Activated naive CD8-positive, alpha-beta T cell treated with anti-CD3 and anti-CD28 coated beads, Interleukin-2, amount 50 U/mL, for 24 hours (primary cell): Measurements from ENCODE around the gene MCM9.
"Not testable (repeated sequence)": the region's sequence is repeated elsewhere in the genome, so short reads cannot be mapped to it uniquely, and the experiment has no call there.

ENCODE experiments used
- ATAC-seq: fragments of 150-1000 bp; cut with Tn5 transposase; one replicate; pipeline ENCODE4 v1.10.0; 2021
- DNase-seq: peaks from one replicate; pipeline ENCODE4 v3.0.0; 2021
- H3K27ac Mint-ChIP-seq: one replicate; pipeline ENCODE4 v1.8.0; 2021; ENCODE audit warnings: mild to moderate bottlenecking, mixed read lengths
- H3K27me3 Mint-ChIP-seq: one replicate; pipeline ENCODE4 v1.8.0; 2021; ENCODE audit warnings: mixed read lengths
- H3K36me3 Mint-ChIP-seq: one replicate; pipeline ENCODE4 v1.8.0; 2021; ENCODE audit warnings: low read depth, mixed read lengths
- H3K4me1 Mint-ChIP-seq: one replicate; pipeline ENCODE4 v1.8.0; 2021; ENCODE audit warnings: mixed read lengths
- H3K4me3 Mint-ChIP-seq: one replicate; pipeline ENCODE4 v1.8.0; 2021; ENCODE audit warnings: mild to moderate bottlenecking, moderate library complexity, mixed read lengths
- H3K9me3 Mint-ChIP-seq: one replicate; pipeline ENCODE4 v1.8.0; 2021; ENCODE audit warnings: mixed read lengths

MCM9 gene

GRCh38 chr6:118799826-118800225 is 135.1 kb downstream of the MCM9 start:
- H3K4me1 Mint-ChIP-seq = peaks cover 28% of the 10 kb centered on the region
- H3K36me3 Mint-ChIP-seq = peaks cover 11% of the 10 kb centered on the region
- no peak overlapping the region for H3K27ac Mint-ChIP-seq

DNA sequence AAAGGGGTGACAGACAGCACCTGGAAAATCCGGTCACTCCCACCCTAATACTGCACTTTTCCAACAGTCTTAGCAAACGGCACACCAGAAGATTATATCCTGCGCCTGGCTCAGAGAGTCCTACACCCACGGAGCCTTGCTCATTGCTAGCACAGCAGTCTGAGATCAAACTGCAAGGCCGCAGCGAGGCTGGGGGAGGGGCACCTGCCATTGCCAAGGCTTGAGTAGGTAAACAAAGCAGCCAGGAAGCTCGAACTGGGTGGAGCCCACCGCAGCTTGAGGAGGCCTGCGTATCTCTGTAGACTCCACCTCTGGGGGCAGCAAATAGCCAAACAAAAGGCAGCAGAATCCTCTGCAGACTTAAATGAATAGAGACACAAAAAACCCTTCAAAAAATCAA is 138.4 kb downstream of the MCM9 start:
- peaks cover 19% of the 10 kb centered on the region for H3K9me3 Mint-ChIP-seq
- peak; percentile 68 for DNase-seq
- peaks cover 12% of the 10 kb centered on the region for H3K36me3 Mint-ChIP-seq
- peak overlapping the region; percentile 16 for H3K4me3 Mint-ChIP-seq
- peaks cover 34% of the 10 kb centered on the region for H3K4me1 Mint-ChIP-seq
- H3K27me3 Mint-ChIP-seq, ATAC-seq: not testable (repeated sequence)
- H3K27ac Mint-ChIP-seq = peak overlapping the region; percentile 53

More at GRCh38 chr6:118799826-118800225, 135.1 kb downstream of the MCM9 start:
- H3K9me3 Mint-ChIP-seq = peaks cover 6% of the 10 kb centered on the region
- no peak for DNase-seq
- no peak for ATAC-seq
- no peaks in the 10 kb centered on the region for H3K27me3 Mint-ChIP-seq
- H3K4me3 Mint-ChIP-seq = no peak overlapping the region

- H3K27me3 Mint-ChIP-seq = no peaks in the 10 kb centered on the region
- DNase-seq (no peak), ATAC-seq (peak; percentile 57)
- no peak overlapping the region for H3K4me3 Mint-ChIP-seq
- peaks cover 37% of the 10 kb centered on the region for H3K4me1 Mint-ChIP-seq
- H3K27ac Mint-ChIP-seq = peak overlapping the region; percentile 47
- H3K9me3 Mint-ChIP-seq = peaks cover 24% of the 10 kb centered on the region
- peaks cover 8% of the 10 kb centered on the region for H3K36me3 Mint-ChIP-seq
Observed at GRCh38 chr6:118791499-118791898, 143.5 kb downstream of the MCM9 start.

- H3K36me3 Mint-ChIP-seq = peaks cover 2% of the 10 kb centered on the region
Observed at GRCh38 chr6:118789954-118790353, 145.0 kb downstream of the MCM9 start.

DNA sequence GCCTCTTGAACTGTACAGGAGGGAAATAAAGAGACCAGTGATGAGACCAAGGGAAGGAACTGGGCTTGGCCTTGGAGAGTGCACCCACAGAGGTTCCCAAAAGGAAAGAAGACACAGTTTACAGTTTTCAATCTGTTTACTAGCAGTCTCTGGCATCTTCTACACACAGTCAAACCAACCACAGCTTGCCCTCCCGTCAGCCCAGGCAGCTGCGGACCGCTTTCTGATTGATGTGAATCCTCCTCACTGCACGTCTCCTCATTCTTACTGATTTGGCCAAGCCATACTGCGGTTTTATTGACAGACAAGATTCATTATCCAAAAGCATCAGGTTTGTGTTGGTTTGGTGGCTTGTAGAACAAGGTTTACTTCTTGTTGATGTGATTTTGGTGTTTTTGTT is 145.5 kb downstream of the MCM9 start:
- Mint-ChIP-seq H3K27ac (peak overlapping the region; percentile 32), H3K4me1 (peaks cover 31% of the 10 kb centered on the region), H3K9me3 (peaks cover 17% of the 10 kb centered on the region), H3K36me3 (peaks cover 2% of the 10 kb centered on the region), H3K4me3 (no peak overlapping the region), H3K27me3 (no peaks in the 10 kb centered on the region)
- ATAC-seq (no peak), DNase-seq (no peak)

More at GRCh38 chr6:118789954-118790353, 145.0 kb downstream of the MCM9 start:
- ATAC-seq (no peak), DNase-seq (no peak)
- H3K27me3 Mint-ChIP-seq = no peaks in the 10 kb centered on the region
- no peak overlapping the region for H3K27ac Mint-ChIP-seq
- no peak overlapping the region for H3K4me3 Mint-ChIP-seq
- peaks cover 17% of the 10 kb centered on the region for H3K9me3 Mint-ChIP-seq
- peaks cover 31% of the 10 kb centered on the region for H3K4me1 Mint-ChIP-seq

DNA sequence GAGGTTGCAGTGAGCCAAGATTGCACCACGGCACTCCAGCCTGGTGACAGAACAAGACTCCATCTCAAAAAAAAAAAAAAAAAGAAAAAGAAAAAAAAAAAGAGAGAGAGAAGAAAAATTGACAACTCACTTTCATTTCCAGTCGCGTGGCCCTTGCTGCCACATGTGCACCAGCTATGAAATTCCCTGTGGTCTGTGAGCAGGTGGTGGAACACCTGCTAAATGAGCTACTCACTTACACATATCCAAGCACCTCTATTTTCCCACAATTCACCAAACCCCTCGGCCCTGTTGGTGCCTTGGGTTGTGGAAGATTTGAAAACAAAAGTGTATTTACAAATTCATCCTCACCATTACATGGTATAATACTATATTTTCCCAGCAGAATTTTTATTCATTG is 146.3 kb downstream of the MCM9 start:
- Mint-ChIP-seq H3K4me3 (no peak overlapping the region), H3K9me3 (peaks cover 17% of the 10 kb centered on the region), H3K4me1 (peaks cover 31% of the 10 kb centered on the region), H3K27me3 (no peaks in the 10 kb centered on the region), H3K27ac (no peak overlapping the region), H3K36me3 (peaks cover 2% of the 10 kb centered on the region)
- ATAC-seq (no peak), DNase-seq (no peak)

- H3K36me3 Mint-ChIP-seq = peaks cover 2% of the 10 kb centered on the region
- H3K9me3 Mint-ChIP-seq = peaks cover 17% of the 10 kb centered on the region
- no peaks in the 10 kb centered on the region for H3K27me3 Mint-ChIP-seq
- H3K4me1 Mint-ChIP-seq = peaks cover 31% of the 10 kb centered on the region
- ATAC-seq (peak; percentile 33), DNase-seq (no peak)
- no peak overlapping the region for H3K4me3 Mint-ChIP-seq
- no peak overlapping the region for H3K27ac Mint-ChIP-seq
Observed at GRCh38 chr6:118787724-118788423, 147.1 kb downstream of the MCM9 start.

DNA sequence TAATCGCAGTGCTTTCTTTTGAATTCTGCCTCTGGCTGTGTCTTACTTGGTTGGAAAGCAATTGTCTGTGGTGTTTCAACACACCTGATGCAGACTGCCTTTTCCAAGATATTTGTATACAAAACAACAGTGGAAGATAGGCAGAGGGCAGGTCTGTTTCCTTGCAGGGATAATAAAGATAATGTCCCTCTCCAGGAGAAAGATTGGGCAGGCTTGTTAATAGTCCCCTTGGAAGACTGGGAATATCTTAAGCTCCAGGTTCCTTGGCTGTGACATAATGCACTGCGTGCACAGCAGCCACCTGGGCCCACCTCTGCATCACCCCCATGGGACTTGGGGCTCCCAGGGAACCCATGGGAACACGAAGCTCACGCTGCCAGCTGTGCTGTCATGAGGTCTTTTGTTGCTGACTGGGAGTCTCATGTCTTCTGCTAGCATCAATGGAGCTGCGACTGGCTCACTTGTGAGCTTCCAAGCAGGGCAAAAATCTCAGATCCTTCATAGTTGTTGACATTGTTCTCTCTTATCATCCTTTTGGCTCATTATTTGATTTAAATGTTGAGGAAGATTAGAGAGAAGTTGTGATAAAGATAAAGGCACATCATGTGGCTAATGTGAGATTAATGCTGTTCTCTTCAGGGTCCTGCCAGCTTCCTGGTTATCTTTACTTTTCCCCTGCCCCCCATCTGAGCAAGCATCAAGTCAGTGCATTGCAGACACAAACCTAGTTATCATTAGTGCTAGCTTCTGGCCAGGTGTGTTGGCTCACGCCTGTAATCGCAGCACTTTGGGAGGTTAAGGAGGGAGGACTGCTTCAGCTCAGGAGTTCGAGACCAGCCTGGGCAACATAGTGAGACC is 148.1 kb downstream of the MCM9 start:
- ATAC-seq = no peak
- H3K27ac Mint-ChIP-seq = no peak overlapping the region
- H3K4me3 Mint-ChIP-seq = no peak overlapping the region

GRCh38 chr6:118785601-118786000 is 149.4 kb downstream of the MCM9 start:
- no peaks in the 10 kb centered on the region for H3K9me3 Mint-ChIP-seq
- no peaks in the 10 kb centered on the region for H3K36me3 Mint-ChIP-seq
- DNase-seq (no peak), ATAC-seq (no peak)
- H3K4me1 Mint-ChIP-seq = peaks cover 21% of the 10 kb centered on the region
- H3K27ac Mint-ChIP-seq = no peak overlapping the region
- H3K4me3 Mint-ChIP-seq = no peak overlapping the region
- no peaks in the 10 kb centered on the region for H3K27me3 Mint-ChIP-seq

More for the DNA sequence above, 148.1 kb downstream of the MCM9 start:
- Mint-ChIP-seq H3K27me3 (no peaks in the 10 kb centered on the region), H3K9me3 (peaks cover 8% of the 10 kb centered on the region), H3K36me3 (peaks cover 2% of the 10 kb centered on the region), H3K4me1 (peaks cover 28% of the 10 kb centered on the region)
- DNase-seq = no peak

GRCh38 chr6:118784641-118785164 is 150.3 kb downstream of the MCM9 start:
- H3K36me3 Mint-ChIP-seq = no peaks in the 10 kb centered on the region
- H3K4me1 Mint-ChIP-seq = peaks cover 18% of the 10 kb centered on the region
- H3K27me3 Mint-ChIP-seq = no peaks in the 10 kb centered on the region
- no peak overlapping the region for H3K27ac Mint-ChIP-seq
- ATAC-seq (no peak), DNase-seq (no peak)
- no peaks in the 10 kb centered on the region for H3K9me3 Mint-ChIP-seq
- H3K4me3 Mint-ChIP-seq = no peak overlapping the region

- DNase-seq = no peak
- H3K27me3 Mint-ChIP-seq = no peaks in the 10 kb centered on the region
- no peaks in the 10 kb centered on the region for H3K9me3 Mint-ChIP-seq
Observed at GRCh38 chr6:118783931-118784550, 150.9 kb downstream of the MCM9 start.

GRCh38 chr6:118782651-118783050 is 152.3 kb downstream of the MCM9 start:
- no peak for DNase-seq
- peaks cover 6% of the 10 kb centered on the region for H3K4me1 Mint-ChIP-seq
- no peak overlapping the region for H3K27ac Mint-ChIP-seq
- H3K36me3 Mint-ChIP-seq = no peaks in the 10 kb centered on the region
- H3K4me3 Mint-ChIP-seq = no peak overlapping the region
- H3K9me3 Mint-ChIP-seq = no peaks in the 10 kb centered on the region
- no peak for ATAC-seq
- no peaks in the 10 kb centered on the region for H3K27me3 Mint-ChIP-seq

More at GRCh38 chr6:118783931-118784550, 150.9 kb downstream of the MCM9 start:
- Mint-ChIP-seq H3K36me3 (no peaks in the 10 kb centered on the region), H3K4me1 (peaks cover 17% of the 10 kb centered on the region), H3K27ac (no peak overlapping the region), H3K4me3 (no peak overlapping the region)
- ATAC-seq = no peak

DNA sequence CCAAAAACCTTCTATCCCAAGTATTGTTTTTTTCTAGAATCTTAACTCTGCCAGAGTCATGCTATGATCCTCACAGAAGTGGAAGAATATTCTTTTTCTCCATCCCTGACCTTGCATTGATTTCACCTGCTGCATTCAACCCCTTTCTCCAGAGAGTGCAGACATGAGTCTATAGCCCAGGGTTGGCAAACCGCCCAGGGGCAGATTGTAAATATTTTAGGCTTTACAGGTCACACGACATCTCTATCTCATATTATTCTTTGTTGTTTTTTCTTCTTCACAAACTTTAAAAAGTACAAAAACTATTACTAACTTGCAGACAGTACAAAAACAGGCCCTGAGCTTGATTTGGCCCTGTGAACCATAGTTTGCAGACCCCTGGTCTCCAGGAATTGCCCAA is 153.1 kb downstream of the MCM9 start:
- DNase-seq = no peak

GRCh38 chr6:118780668-118781067 is 154.3 kb downstream of the MCM9 start:
- no peaks in the 10 kb centered on the region for H3K27me3 Mint-ChIP-seq
- no peak overlapping the region for H3K27ac Mint-ChIP-seq
- H3K4me1 Mint-ChIP-seq = peaks cover 19% of the 10 kb centered on the region
- no peaks in the 10 kb centered on the region for H3K36me3 Mint-ChIP-seq
- no peak for ATAC-seq
- H3K4me3 Mint-ChIP-seq = no peak overlapping the region
- no peaks in the 10 kb centered on the region for H3K9me3 Mint-ChIP-seq
- DNase-seq = no peak

More for the DNA sequence above, 153.1 kb downstream of the MCM9 start:
- H3K4me3 Mint-ChIP-seq = no peak overlapping the region
- no peaks in the 10 kb centered on the region for H3K9me3 Mint-ChIP-seq
- no peak overlapping the region for H3K27ac Mint-ChIP-seq
- H3K27me3 Mint-ChIP-seq = no peaks in the 10 kb centered on the region
- no peaks in the 10 kb centered on the region for H3K36me3 Mint-ChIP-seq
- no peak for ATAC-seq
- H3K4me1 Mint-ChIP-seq = peaks cover 12% of the 10 kb centered on the region
